Measurements from ENCODE around the gene SLC2A1.

The SLC2A1 gene

GRCh38 chr1:42887366-42887765 lies 71.3 kb downstream of the SLC2A1 start:
- no peak for DNase-seq

- DNase-seq: no peak
These were observed 71.9 kb downstream of the SLC2A1 start for GRCh38 chr1:42886800-42887199.

GRCh38 chr1:42886046-42886739 lies 72.5 kb downstream of the SLC2A1 start:
- DNase-seq: no peak

GRCh38 chr1:42880384-42880783 lies 78.3 kb downstream of the SLC2A1 start:
- no peak for DNase-seq

GRCh38 chr1:42877380-42877779 lies 81.3 kb downstream of the SLC2A1 start:
- no peak for DNase-seq

- DNase-seq: no peak
These were observed 82.7 kb downstream of the SLC2A1 start for GRCh38 chr1:42876009-42876408.

All from activated CD8-positive, alpha-beta memory T cell treated with anti-CD3 and anti-CD28 coated beads for 24 hours (primary cell).